A673 (cell line): Measurements from ENCODE around the gene PRR5L. TPM values are rescaled to one million over a fixed set of nuclear protein-coding genes. Genes with fewer than 3 reads are reported as not detected.
A peak's percentile ranks its signal among the peaks of the same experiment; 100 is the strongest.

Source experiments
- BruUV-seq: library from RNA; stranded (reverse); fragments of 400-500 nt; replicated peaks from 2 replicates; lab custom pipeline; 2021; lab: Mats Ljungman, UMichigan
- CTCF ChIA-PET: fragments of 300-600 bp; sonication (Branson Sonifier 250); formaldehyde crosslinking; loops from one replicate; lab custom pipeline; 2022; ENCODE audit warnings: antibody characterized with exemption; lab: Charles Lee
- POLR2A ChIA-PET: fragments of 300-600 bp; sonication (Branson Sonifier 250); formaldehyde crosslinking; loops from one replicate; lab custom pipeline; 2022; ENCODE audit warnings: antibody characterized with exemption; ENCODE audit not compliant: low non-redundant PET; lab: Charles Lee
- DNase-seq: peaks from one replicate; pipeline ENCODE4 v3.0.0-alpha.2; 2015; ENCODE audit warnings: low spot score
- H3K27ac ChIP-seq: fragments of 200-600 bp; sonication (generic); 2 replicates; pipeline ENCODE4 v1.5.1; 2016; ENCODE audit warnings: mixed run types, low read depth, mild to moderate bottlenecking, mixed read lengths, antibody characterized with exemption, low read length; ENCODE audit not compliant: poor library complexity, severe bottlenecking
- H3K27me3 ChIP-seq: fragments of 200-600 bp; sonication (generic); replicated peaks from 2 replicates; pipeline ENCODE4 v1.6.1; 2017; ENCODE audit warnings: mixed run types, low read depth, mild to moderate bottlenecking, mixed read lengths, antibody characterized with exemption, low read length; ENCODE audit not compliant: insufficient read depth, poor library complexity
- H3K36me3 ChIP-seq: fragments of 200-600 bp; sonication (generic); 2 replicates; pipeline ENCODE4 v1.6.1; 2016; ENCODE audit warnings: mixed run types, mild to moderate bottlenecking, mixed read lengths, antibody characterized with exemption, low read length; ENCODE audit not compliant: insufficient read depth, poor library complexity, severe bottlenecking
- H3K4me1 ChIP-seq: fragments of 200-600 bp; sonication (generic); 2 replicates; pipeline ENCODE4 v1.6.1; 2017; ENCODE audit warnings: mixed run types, mild to moderate bottlenecking, mixed read lengths, antibody characterized with exemption, low read length; ENCODE audit not compliant: insufficient read depth, poor library complexity, severe bottlenecking
- H3K4me3 ChIP-seq: fragments of 200-600 bp; sonication (generic); 2 replicates; pipeline ENCODE4 v1.5.1; 2016; ENCODE audit warnings: low read depth, mixed run types, mild to moderate bottlenecking, mixed read lengths, low read length; ENCODE audit not compliant: poor library complexity, severe bottlenecking
- H3K9me3 ChIP-seq: fragments of 200-600 bp; sonication (generic); 2 replicates; pipeline ENCODE4 v1.6.1; 2016; ENCODE audit warnings: mixed run types, low read depth, mild to moderate bottlenecking, mixed read lengths, antibody characterized with exemption, low read length; ENCODE audit not compliant: poor library complexity, severe bottlenecking
- EZH2 ChIP-seq: fragments of 200-600 bp; sonication (generic); IDR thresholded peaks from 2 replicates; pipeline ENCODE4 v1.6.1; 2017; ENCODE audit warnings: borderline replicate concordance, low read depth, mild to moderate bottlenecking, mixed read lengths, antibody characterized with exemption, low read length; ENCODE audit not compliant: poor library complexity, severe bottlenecking
- intact Hi-C: fragments of 100-400 bp; cut with micrococcal nuclease; formaldehyde crosslinking; loops from one replicate; pipeline ENCODE4 v1.10.0; 2022; ENCODE audit not compliant: unreplicated experiment
- total RNA-seq: library from RNA; stranded (reverse); gene quantifications from 2 replicates; pipeline ENCODE4 v1.2.3, GENCODE V29; 2021
- TF ChIP-seq, protein P1 (sequence below): fragments of 300-800, 200-600 bp; sonication (generic); conservative IDR thresholded peaks from 2 replicates; pipeline ENCODE4 v1.5.1; 2017; ENCODE audit warnings: low read depth, mild to moderate bottlenecking, antibody characterized with exemption, low read length, moderate library complexity, mixed read lengths

The PRR5L gene
- total RNA-seq, 1 experiment from 2014 or later, result 102 TPM

DNA sequence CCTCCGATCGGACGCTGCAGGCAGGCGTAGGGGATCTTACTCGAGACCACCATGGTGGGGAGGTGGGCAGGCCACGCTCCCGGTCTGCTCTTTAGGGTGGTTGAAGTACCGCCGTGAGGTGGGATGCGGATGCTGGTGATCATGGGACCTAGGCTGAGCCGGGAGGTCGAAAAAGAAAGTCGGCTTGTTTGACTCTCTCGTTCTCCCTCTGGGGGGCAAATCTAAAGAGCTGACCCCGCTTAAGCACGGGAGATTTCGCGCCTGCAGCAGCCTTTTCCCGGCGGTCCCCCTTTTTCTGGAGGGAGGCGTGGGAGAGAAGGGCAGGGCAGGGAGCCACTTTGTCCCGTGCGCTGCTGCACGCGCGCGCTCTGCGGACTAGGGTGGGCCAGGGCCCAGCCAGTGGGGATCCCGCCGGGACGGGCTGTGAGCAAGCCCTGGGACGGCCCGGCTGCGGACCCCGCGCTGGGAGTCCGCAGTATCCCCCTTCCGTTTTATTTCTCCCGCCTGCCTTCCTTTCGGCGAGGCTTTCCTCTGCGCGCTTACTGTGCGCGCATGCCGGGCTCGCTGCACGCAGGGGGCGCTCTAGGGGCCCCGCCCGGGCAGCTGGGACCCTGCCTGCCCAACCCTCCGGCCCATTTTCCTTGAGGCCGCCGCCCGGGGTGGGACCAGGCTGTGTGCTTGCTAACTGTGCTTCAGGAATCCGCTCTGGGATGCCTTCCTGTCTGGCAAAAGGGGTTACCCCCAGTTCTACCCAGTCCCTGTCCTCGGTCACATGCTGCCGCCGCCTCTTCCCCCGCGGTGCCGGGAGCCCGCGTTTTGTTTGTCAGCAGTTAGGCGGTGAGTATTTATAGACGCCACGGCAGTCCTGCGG is 81.0 kb downstream of the PRR5L start:
- POLR2A ChIA-PET, result interaction anchor here (0.6 kb wide), 1 partner anchor 22 kb away, joined by 3 read pairs; no protein-coding TSS in a partner anchor
- intact Hi-C loops, result loop anchor here (10.0 kb wide), 2 partner anchors 738 to 762 kb away; partner anchors contain the start of gene FJX1
- CTCF ChIA-PET, result interaction anchor here (1.0 to 1.5 kb wide), 5 partner anchors 102 to 555 kb away, joined by 3 to 11 read pairs (median 5); no protein-coding TSS in a partner anchor

DNA sequence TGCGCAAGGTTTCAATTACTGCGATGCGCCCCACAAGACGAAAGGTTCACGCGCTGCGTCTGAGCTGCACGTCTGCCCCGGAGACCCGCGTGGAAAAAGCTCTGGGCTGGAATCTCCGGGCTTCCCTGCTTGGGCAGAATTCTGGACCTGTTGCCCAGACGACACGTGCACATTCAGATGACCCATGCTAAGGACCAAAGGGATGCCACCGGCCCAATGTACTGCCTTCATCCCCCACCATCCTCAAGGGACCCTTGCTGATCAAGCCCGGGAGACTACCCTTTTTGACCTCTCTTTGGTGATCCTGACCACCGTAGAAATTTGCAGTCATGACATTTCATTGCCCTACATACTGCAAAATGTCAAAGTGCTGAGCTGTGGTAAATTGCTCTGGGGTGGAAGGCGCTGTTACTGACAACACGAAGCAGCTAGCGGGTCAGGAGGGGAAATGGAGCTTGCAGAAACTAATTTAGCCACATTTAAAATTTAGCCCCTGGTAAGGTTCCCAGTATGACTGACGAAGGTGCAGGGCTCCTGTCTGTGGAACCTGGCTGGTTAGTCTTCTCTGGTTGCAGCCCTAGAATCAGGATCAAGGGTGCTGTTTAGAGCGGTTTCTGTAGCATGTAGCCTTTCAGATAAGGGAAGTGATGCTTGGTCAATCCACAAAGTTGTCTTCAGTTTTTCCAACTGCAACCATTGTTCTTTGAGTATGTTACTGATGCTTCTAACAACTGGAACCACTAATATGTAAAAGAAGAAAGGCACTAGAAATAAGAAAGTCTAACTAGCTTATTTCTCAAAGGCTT is 81.9 kb downstream of the PRR5L start:
- Histone ChIP-seq H3K4me3 (peak overlapping the region; percentile 57), H3K4me1 (peaks cover 64% of the 10 kb centered on the region), H3K36me3 (peaks cover 16% of the 10 kb centered on the region), H3K9me3 (no peaks in the 10 kb centered on the region), H3K27me3 (no peaks in the 10 kb centered on the region), H3K27ac (no peak overlapping the region)
- CTCF ChIA-PET, result interaction anchor here (1.0 to 1.3 kb wide), 3 partner anchors 101 to 163 kb away, joined by 3 to 5 read pairs (median 4); no protein-coding TSS in a partner anchor
- BruUV-seq, result TSS peak; percentile 31
- TF ChIP-seq, protein P1, sequence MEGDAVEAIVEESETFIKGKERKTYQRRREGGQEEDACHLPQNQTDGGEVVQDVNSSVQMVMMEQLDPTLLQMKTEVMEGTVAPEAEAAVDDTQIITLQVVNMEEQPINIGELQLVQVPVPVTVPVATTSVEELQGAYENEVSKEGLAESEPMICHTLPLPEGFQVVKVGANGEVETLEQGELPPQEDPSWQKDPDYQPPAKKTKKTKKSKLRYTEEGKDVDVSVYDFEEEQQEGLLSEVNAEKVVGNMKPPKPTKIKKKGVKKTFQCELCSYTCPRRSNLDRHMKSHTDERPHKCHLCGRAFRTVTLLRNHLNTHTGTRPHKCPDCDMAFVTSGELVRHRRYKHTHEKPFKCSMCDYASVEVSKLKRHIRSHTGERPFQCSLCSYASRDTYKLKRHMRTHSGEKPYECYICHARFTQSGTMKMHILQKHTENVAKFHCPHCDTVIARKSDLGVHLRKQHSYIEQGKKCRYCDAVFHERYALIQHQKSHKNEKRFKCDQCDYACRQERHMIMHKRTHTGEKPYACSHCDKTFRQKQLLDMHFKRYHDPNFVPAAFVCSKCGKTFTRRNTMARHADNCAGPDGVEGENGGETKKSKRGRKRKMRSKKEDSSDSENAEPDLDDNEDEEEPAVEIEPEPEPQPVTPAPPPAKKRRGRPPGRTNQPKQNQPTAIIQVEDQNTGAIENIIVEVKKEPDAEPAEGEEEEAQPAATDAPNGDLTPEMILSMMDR, result no peak
- TF ChIP-seq EZH2, result no peak
- intact Hi-C loops, result loop anchor here (10.0 kb wide), 2 partner anchors 737 to 763 kb away; partner anchors contain the start of gene FJX1
- no peak for DNase-seq
- POLR2A ChIA-PET, result no interaction called here

More for the DNA sequence above, 81.0 kb downstream of the PRR5L start:
- Histone ChIP-seq H3K9me3 (no peaks in the 10 kb centered on the region), H3K36me3 (peaks cover 7% of the 10 kb centered on the region), H3K27ac (peak overlapping the region; percentile 47), H3K27me3 (no peaks in the 10 kb centered on the region), H3K4me1 (peaks cover 72% of the 10 kb centered on the region), H3K4me3 (peak overlapping the region; percentile 57)
- DNase-seq, result peak; percentile 91
- BruUV-seq, result no TSS peak
- no peak for TF ChIP-seq EZH2
- TF ChIP-seq, protein P1, result peak; percentile 99

DNA sequence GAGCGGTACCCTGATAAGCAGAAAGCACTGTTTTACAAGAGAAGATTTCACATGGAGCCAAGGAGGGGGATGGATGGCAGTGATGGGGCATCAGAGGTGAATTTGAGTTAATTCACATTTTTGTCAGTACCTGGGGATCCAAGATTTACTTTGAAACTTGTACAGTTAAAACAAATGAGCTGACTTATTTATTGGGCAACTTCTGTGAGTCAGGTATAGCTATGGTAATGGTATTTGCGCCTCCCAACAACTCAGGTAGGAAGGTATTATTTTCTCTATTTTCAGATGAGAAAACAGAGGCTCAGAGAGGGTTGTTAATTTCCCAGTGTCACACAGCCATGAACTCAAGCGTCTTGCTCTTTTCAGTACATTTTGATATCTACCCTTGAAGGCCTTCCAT is 83.6 kb downstream of the PRR5L start:
- Histone ChIP-seq H3K9me3 (no peaks in the 10 kb centered on the region), H3K27me3 (no peaks in the 10 kb centered on the region), H3K4me1 (peaks cover 49% of the 10 kb centered on the region), H3K36me3 (peaks cover 16% of the 10 kb centered on the region), H3K4me3 (no peak overlapping the region), H3K27ac (no peak overlapping the region)
- ChIA-PET CTCF (no interaction called here), POLR2A (no interaction called here)
- intact Hi-C loops, result loop anchor here (5.0 to 10.0 kb wide), 4 partner anchors 98 to 765 kb away; partner anchors contain the start of gene FJX1
- TF ChIP-seq, protein P1, result no peak
- TF ChIP-seq EZH2, result no peak
- no peak for DNase-seq
- no TSS peak for BruUV-seq
